Endothelial cell of umbilical vein (primary cell): ENCODE data around the gene ABR. TPM values are rescaled to one million over a fixed set of nuclear protein-coding genes. Genes with fewer than 3 reads are reported as not detected.

Experiments
- BruUV-seq: library from RNA; stranded (reverse); fragments of 400-500 nt; replicated peaks from 2 replicates; lab custom pipeline; 2021; lab: Mats Ljungman, UMichigan
- CTCF ChIA-PET: fragments of 300-600, 350-600 bp; sonication (Branson Sonifier 250); formaldehyde crosslinking; loops from one replicate; lab custom pipeline; 2021; ENCODE audit warnings: antibody characterized with exemption, inconsistent platforms; lab: Charles Lee
- POLR2A ChIA-PET: fragments of 300-600, 350-600 bp; sonication (Branson Sonifier 250); formaldehyde crosslinking; loops from one replicate; lab custom pipeline; 2021; ENCODE audit warnings: antibody characterized with exemption, inconsistent platforms; lab: Charles Lee
- DNase-seq: peaks from one replicate; pipeline ENCODE4 v3.0.0-alpha.2; 2011; ENCODE audit warnings: low read depth, low spot score
- FAIRE-seq: peaks from 2 replicates; lab custom pipeline; 2011; peaks lifted over from hg19 to GRCh38; lab: Jason Lieb, UNC
- H2AFZ ChIP-seq: 2 replicates; pipeline ENCODE4 v1.6.0; 2012; ENCODE audit warnings: low read depth, low read length, control low read depth, inconsistent platforms
- H3K27ac ChIP-seq: 2 replicates; pipeline ENCODE4 v1.5.1; 2011; ENCODE audit warnings: low read depth, mild to moderate bottlenecking, control low read depth, low read length, moderate library complexity; ENCODE audit not compliant: insufficient read depth
- H3K27me3 ChIP-seq, 2 experiments: 2 replicates each; pipeline versions ENCODE4 v1.6.0 to v1.6.1; 2011; ENCODE audit warnings: low read length in 2 of 2, mixed read lengths in 1 of 2; ENCODE audit not compliant: control insufficient read depth in 2 of 2, insufficient read depth in 2 of 2
- H3K36me3 ChIP-seq, 2 experiments: 2 replicates in 1 of 2; 3 replicates in 1 of 2; pipeline ENCODE4 v1.5.1; 2011; ENCODE audit warnings: low read length in 2 of 2, mild to moderate bottlenecking in 1 of 2, moderate library complexity in 1 of 2; ENCODE audit not compliant: control insufficient read depth in 2 of 2, insufficient read depth in 2 of 2; ENCODE audit errors: extremely low read depth in 1 of 2
- H3K4me1 ChIP-seq: 3 replicates; pipeline ENCODE4 v1.5.1; 2011; ENCODE audit warnings: mild to moderate bottlenecking, low read length; ENCODE audit not compliant: control insufficient read depth, insufficient read depth; ENCODE audit errors: extremely low read depth
- H3K4me2 ChIP-seq: 2 replicates; pipeline ENCODE4 v1.6.1; 2011; ENCODE audit warnings: low read length, control low read depth, mixed read lengths; ENCODE audit not compliant: insufficient read depth
- H3K4me3 ChIP-seq, 3 experiments: fragments of 200-600 bp in 1 of 3; sonication (generic), shearing (Covaris generic) in 1 of 3; replicated peaks in 1 of 3; 2 replicates each; pipeline ENCODE4 v1.5.1; 2011 to 2016; ENCODE audit warnings: control low read depth in 3 of 3, low read length in 3 of 3, mild to moderate bottlenecking in 2 of 3, inconsistent platforms in 1 of 3, low read depth in 1 of 3, moderate library complexity in 1 of 3; ENCODE audit not compliant: insufficient read depth in 1 of 3
- H3K79me2 ChIP-seq: 2 replicates; pipeline ENCODE4 v1.6.0; 2012; ENCODE audit warnings: low read length, inconsistent platforms; ENCODE audit not compliant: control insufficient read depth, insufficient read depth
- H3K9ac ChIP-seq: replicated peaks from 2 replicates; pipeline ENCODE3; 2011; ENCODE audit warnings: low read length, control low read depth; ENCODE audit not compliant: insufficient read depth; ENCODE audit errors: extremely low read depth
- H3K9me1 ChIP-seq: replicated peaks from 3 replicates; pipeline ENCODE4 v1.6.0; 2011; ENCODE audit warnings: mild to moderate bottlenecking, low read length; ENCODE audit not compliant: control insufficient read depth, insufficient read depth; ENCODE audit errors: extremely low read depth
- H3K9me3 ChIP-seq: replicated peaks from 2 replicates; pipeline ENCODE4 v1.5.1; 2012; ENCODE audit warnings: low read length, inconsistent platforms; ENCODE audit not compliant: control insufficient read depth, insufficient read depth
- H4K20me1 ChIP-seq: replicated peaks from 2 replicates; pipeline ENCODE3; 2011; ENCODE audit warnings: mild to moderate bottlenecking, low read length; ENCODE audit not compliant: control insufficient read depth, insufficient read depth; ENCODE audit errors: extremely low read depth
- CTCF ChIP-seq, 2 donors: IDR thresholded peaks; 1 replicate in 1 of 2; 2 replicates in 1 of 2; pipeline ENCODE4 v1.5.1; 2011; ENCODE audit warnings: low read length in 2 of 2, mild to moderate bottlenecking in 2 of 2, moderate library complexity in 2 of 2, control low read depth in 1 of 2, inconsistent platforms in 1 of 2, low read depth in 1 of 2; ENCODE audit not compliant: insufficient read depth in 1 of 2; ENCODE audit errors: extremely low read depth in 1 of 2
- EZH2 ChIP-seq: IDR thresholded peaks from 2 replicates; pipeline ENCODE4 v1.6.1; 2012; ENCODE audit warnings: borderline replicate concordance, low read depth, mild to moderate bottlenecking, moderate library complexity, low read length, inconsistent platforms; ENCODE audit not compliant: severe bottlenecking
- FOS ChIP-seq: IDR thresholded peaks from 2 replicates; pipeline ENCODE4 v1.6.1; 2011; ENCODE audit warnings: mild to moderate bottlenecking, low read length, moderate library complexity, borderline replicate concordance; ENCODE audit not compliant: insufficient read depth
- GATA2 ChIP-seq: IDR thresholded peaks from 2 replicates; pipeline ENCODE4 v1.7.0; 2011; ENCODE audit warnings: low read depth, mild to moderate bottlenecking, moderate library complexity, mixed read lengths, low read length; ENCODE audit not compliant: insufficient read length, insufficient read depth
- JUN ChIP-seq: IDR thresholded peaks from 2 replicates; pipeline ENCODE4 v1.6.1; 2011; ENCODE audit warnings: borderline replicate concordance, low read depth; ENCODE audit not compliant: insufficient read length, insufficient read depth
- MAX ChIP-seq: IDR thresholded peaks from 2 replicates; pipeline ENCODE4 v1.6.1; 2011; ENCODE audit not compliant: insufficient read depth, insufficient read length
- MYC ChIP-seq: IDR thresholded peaks from one replicate; pipeline ENCODE4 v1.6.1; 2011; ENCODE audit warnings: mild to moderate bottlenecking, low read depth, low read length
- POLR2A ChIP-seq: IDR thresholded peaks from 2 replicates; pipeline ENCODE4 v1.6.1; 2012; ENCODE audit warnings: low read depth, mild to moderate bottlenecking, control low read depth, low read length
- POLR2AphosphoS5 ChIP-seq: IDR thresholded peaks from 2 replicates; pipeline ENCODE4 v1.6.1; 2012; ENCODE audit warnings: low read depth, mild to moderate bottlenecking, control low read depth, low read length, moderate library complexity; ENCODE audit not compliant: insufficient read depth
- dilution Hi-C: fragments of 300-500 bp; cut with MboI; formaldehyde crosslinking; loops from one replicate; pipeline ENCODE4 v1.15.0; 2019; ENCODE audit warnings: low sequenced_read_pairs; ENCODE audit not compliant: extremely low pct_ligation_motif_present
- intact Hi-C: fragments of 100-400 bp; cut with micrococcal nuclease; formaldehyde crosslinking; loops from one replicate; pipeline ENCODE4 v1.10.0; 2022
- polyA plus RNA-seq, 4 experiments: library from polyadenylated mRNA; depleted of rRNA in 3 of 4; stranded (reverse) in 3 of 4; unstranded in 1 of 4; fragments of >200 nt; gene quantifications; 2 replicates each; pipeline versions ENCODE4 v1.2.1 to v1.2.3, GENCODE V29; 2011 to 2012; ENCODE audit warnings: missing spikeins in 1 of 4
- total RNA-seq: library from RNA; stranded (reverse); gene quantifications from 2 replicates; pipeline ENCODE4 v1.2.3, GENCODE V29; 2021

The ABR gene
- total and polyA plus RNA-seq, 2 donors (not counting 3 experiments of a cell fraction or from before 2014, with no cell fraction given), result 83.5 to 96.8 TPM

GRCh38 chr17:1050246-1050995, 129.4 kb downstream of the ABR start:
- Histone ChIP-seq H3K79me2 (no peaks in the 10 kb centered on the region), H3K9me3 (no peaks in the 10 kb centered on the region), H3K4me3 (no peak overlapping the region), H3K9me1 (no peaks in the 10 kb centered on the region), H2AFZ (no peak overlapping the region), H3K27me3 (no peaks in the 10 kb centered on the region), H4K20me1 (no peaks in the 10 kb centered on the region), H3K9ac (no peak overlapping the region), H3K36me3 (peaks cover 0 to 7% of the 10 kb centered on the region in 2 experiments), H3K4me2 (no peak overlapping the region), H3K27ac (no peak overlapping the region), H3K4me1 (no peaks in the 10 kb centered on the region)
- no peak for TF ChIP-seq MYC
- no peak for TF ChIP-seq MAX
- TF ChIP-seq JUN, result no peak
- BruUV-seq, result no TSS peak
- intact Hi-C loops, result no loop called here
- ChIA-PET POLR2A (no interaction called here), CTCF (interaction anchor here (1.6 kb wide), 1 partner anchor 8 kb away, joined by 10 read pairs; no protein-coding TSS in a partner anchor)
- DNase-seq, result no peak
- dilution Hi-C loops, result no loop called here
- FAIRE-seq, result no peak

- Histone ChIP-seq H3K36me3 (peaks cover 0 to 7% of the 10 kb centered on the region in 2 experiments), H3K4me2 (no peak overlapping the region), H3K9me1 (no peaks in the 10 kb centered on the region), H3K4me1 (no peaks in the 10 kb centered on the region), H3K27me3 (no peaks in the 10 kb centered on the region), H3K79me2 (no peaks in the 10 kb centered on the region), H3K27ac (no peak overlapping the region), H3K9me3 (no peaks in the 10 kb centered on the region), H3K9ac (no peak overlapping the region), H3K4me3 (no peak overlapping the region), H2AFZ (no peak overlapping the region), H4K20me1 (no peaks in the 10 kb centered on the region)
- no TSS peak for BruUV-seq
- intact Hi-C loops, result no loop called here
- ChIA-PET CTCF (interaction anchor here (1.0 to 1.6 kb wide), 2 partner anchors 9 to 50 kb away, joined by 3 to 10 read pairs; no protein-coding TSS in a partner anchor), POLR2A (no interaction called here)
- TF ChIP-seq POLR2A, result no peak
- TF ChIP-seq CTCF (IDR thresholded peaks at IDR 0.05; ENCODE audit: extremely low read depth in 1 of 2, insufficient read depth in 1 of 2, low read depth in 1 of 2, low read length in 2 of 2), result no peak
- TF ChIP-seq GATA2, result no peak
- TF ChIP-seq EZH2, result no peak
- no peak for TF ChIP-seq MYC
- TF ChIP-seq JUN, result no peak
- no peak for TF ChIP-seq MAX
- TF ChIP-seq POLR2AphosphoS5, result no peak
- no peak for TF ChIP-seq FOS
- DNase-seq, result no peak
- FAIRE-seq, result no peak
- dilution Hi-C loops, result no loop called here
Measured at GRCh38 chr17:1049446-1050225, 130.1 kb downstream of the ABR start.
